Measurements from ENCODE around the gene USH1C.

Gene USH1C

DNA sequence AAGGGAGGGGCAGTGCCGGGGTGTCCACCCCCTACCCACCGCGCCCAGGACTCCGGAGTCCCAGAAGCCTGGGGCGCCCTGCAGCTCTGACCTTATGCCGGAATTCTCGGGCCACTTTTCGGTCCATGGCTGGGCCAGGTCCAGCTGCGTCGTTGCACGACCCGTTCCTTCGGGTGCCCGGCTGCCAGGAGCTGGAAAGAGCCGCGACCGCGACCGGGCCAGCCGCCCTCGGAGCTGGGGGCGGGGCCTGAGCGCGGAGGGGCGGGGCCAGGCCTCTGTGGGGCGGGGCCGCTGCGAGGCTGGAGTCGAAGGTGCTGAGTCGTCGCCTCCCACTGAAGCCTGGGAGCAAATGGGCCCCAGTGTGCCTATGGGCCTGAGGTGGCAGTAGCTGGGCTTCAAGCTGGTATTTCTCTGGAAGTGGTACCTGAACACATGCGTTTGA lies at the start of gene USH1C:
TSS of gene USH1C (minus strand) at position 236 of the 442 bp plus-strand sequence. CDS start at position 127, 109 bp downstream.
- DNase-seq (ENCODE audit: low read depth): peak; percentile 12

DNA sequence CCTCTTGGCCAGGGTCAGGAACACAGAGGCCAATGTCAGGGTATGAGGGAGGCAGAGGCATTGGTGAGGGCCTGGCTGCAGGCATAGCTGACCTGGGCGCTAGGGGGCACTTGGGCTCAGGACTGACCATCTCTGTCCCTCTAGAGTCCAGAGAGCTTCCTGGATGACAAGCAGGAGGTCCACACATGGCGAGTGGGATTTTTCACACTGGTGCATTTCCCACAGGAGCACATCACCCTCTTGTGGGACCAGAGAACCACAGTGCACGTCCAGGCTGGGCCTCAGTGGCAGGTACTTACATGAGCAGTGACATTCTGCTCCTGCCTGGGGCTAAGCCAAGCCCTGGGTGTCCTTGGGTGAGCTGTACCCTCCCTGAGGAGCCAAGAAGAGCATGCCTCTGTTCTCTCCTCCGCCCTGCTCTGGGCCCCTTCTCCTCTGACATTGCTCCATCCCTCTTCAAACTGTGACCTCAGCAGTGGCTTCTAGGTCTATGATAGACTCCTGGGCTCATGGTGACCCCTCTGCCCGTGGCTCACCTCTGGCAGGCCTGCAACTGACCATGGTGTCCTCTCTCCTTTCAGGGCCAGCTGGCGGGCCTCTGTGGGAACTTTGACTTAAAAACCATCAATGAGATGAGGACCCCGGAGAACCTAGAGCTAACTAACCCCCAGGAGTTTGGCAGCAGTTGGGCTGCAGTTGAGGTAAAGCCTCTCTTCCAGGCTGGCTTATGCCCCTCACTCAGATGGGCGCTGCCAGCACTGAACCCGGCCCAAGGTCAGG lies 49.4 kb upstream of the USH1C start:
- DNase-seq (ENCODE audit: low read depth): no peak

DNA sequence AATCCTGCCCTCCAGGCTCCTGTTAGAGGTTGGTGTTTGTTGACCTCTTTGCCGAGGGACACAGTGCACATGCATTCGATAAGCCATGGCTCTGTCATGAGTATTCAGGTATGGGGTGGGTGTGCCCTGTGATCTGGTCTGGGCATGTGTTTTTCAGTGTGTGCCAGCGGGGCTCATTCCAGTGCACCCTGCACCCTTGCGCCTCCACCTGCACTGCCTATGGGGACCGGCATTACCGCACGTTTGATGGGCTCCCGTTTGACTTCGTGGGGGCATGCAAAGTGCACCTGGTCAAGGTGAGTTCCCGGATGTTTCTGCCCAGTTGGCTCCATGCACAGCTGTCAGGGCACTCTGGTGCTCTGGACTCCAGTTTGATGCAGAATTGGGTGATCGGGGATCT lies 47.1 kb upstream of the USH1C start:
- DNase-seq (ENCODE audit: low read depth): no peak

DNA sequence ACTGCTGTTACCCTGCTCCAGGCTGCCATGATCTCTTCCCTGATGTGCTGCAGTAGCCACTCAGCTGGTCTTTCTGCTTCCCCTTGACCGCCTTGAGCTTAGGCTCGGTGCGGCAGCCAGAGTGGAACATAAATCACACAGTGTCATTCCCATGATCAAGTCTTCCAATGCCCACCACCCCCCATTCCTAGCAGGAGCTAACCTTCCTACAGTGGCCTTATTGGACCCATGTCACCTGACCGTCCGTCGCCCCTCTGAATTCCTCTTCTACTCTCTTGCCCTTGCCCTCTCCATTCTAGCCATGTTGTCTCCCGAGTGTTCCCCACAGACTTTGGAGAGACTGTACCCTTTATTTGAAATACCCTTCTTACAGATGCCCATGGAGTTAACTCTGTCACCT lies 46.2 kb upstream of the USH1C start:
- DNase-seq (ENCODE audit: low read depth): no peak

DNA sequence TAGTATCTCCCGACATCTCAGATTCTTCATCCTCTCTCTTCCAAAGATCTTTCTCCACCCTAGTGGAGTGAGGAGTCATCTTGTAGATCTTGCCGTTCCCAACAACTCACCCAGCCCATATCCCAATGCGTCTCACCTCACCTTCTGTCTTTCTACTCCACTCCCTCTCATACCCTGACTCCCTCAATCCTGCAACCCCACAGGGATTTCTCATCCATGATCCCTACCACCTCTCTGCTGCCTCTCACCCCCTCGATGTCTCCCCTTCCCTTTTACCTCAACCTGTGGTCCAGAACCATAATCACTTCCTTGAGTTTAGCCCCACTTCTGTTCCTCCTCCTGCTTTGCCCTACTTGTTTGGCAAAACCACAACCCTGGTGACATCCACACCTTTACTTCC lies 44.5 kb upstream of the USH1C start:
- no peak for DNase-seq (ENCODE audit: low read depth)

DNA sequence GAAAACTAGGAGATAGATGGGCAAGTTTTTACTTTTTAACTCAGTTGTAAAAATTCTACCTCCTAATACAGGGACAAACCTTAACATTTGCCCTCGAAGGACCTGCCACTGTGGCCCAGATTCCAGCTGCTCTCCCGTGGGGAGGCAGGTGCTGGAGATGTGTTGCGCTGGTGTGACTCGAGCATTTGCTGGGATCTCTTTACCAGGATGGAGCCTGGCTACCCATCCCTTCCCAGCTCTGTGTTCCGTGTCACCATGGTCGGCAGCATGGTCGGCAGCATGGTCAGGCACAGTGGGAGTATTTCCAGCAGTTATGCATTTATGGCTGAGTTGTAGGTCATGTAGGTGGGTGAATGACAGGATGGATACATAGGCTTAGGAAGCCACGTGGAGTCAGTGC lies 44.0 kb upstream of the USH1C start:
- DNase-seq (ENCODE audit: low read depth): no peak

DNA sequence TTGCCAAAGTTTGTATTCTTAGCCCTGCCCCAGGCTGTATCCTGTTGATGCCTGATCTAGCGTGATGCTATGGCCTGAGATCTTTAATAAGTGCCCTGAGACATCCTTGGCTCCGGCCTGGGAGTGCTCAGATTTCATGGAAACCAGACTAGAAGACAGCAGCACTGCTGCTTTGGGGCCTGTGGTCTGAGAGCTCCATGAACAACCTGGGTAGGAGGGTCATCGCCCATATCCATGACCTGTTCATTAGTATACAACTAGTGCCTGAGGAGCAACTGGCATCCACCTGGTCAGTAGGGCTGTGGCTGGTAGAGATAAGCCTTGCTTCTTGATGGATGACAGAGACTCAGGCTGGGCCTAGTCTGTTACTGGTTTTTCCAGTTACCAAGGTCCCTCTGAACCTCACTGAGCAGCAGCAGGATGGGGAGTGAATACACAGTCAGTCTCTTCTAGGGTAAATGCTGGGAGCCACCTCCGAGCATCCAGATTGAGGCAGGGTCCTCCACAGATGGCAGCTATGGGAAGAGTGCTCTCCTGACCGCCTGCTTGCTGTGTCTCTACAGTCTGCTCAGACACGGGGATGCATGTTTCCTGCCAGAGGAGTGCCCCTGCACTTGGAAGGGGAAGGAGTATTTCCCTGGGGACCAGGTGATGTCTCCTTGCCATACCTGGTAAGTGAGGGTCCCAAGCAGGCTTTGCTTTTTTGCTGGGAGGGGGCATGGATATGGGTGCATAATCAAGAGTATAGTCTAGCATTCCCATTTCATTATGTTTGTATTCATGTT lies 41.9 kb upstream of the USH1C start:
- no peak for DNase-seq (ENCODE audit: low read depth)

DNA sequence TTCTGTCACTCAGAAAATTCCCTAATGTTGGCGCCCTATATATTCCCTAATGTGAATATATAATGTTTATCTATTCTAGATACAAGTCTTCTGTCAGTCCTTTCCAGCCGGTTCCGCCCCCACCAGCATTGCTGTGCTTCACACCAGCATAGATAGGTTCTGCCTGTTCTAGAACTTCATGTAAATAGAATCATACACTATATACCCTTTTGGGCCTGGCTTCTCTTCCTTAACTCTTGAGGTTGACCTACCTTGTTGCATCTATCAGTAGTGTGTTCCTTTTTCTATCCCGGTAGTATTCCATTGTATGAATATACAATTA lies 37.5 kb upstream of the USH1C start:
- no peak for DNase-seq (ENCODE audit: low read depth)

DNA sequence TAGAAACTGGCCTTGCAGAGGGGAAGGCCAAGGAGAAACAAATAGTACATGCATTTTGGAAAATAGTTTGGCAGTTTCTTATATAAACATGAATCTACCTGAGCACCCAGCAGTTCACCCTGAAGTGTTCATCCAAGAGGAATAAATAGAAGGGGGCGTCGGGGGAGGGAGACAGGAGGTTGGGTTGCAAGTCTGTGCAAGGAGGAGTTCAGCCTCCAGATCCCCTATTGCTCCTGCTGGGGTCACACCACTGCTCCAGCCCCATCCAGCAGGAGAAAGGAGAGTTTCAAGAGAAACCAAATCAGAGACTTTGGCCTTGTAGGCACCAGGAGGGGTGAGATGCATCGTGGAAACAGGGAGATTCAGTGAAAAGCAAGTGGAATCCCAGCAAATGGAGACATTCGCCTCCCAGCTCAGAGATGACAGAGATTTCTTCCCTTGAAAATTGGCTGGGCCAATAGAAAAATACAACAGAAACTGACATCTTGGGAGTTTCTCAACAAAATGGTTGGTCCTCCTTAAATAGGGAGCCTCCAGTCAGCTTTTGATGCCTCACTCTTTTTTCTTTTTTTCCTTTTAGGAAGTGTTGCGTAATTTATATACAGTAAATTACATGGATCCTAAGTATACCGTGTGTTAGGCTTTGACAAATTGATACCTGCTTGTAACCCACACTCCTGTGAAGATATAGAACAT lies 37.0 kb upstream of the USH1C start:
- no peak for DNase-seq (ENCODE audit: low read depth)

DNA sequence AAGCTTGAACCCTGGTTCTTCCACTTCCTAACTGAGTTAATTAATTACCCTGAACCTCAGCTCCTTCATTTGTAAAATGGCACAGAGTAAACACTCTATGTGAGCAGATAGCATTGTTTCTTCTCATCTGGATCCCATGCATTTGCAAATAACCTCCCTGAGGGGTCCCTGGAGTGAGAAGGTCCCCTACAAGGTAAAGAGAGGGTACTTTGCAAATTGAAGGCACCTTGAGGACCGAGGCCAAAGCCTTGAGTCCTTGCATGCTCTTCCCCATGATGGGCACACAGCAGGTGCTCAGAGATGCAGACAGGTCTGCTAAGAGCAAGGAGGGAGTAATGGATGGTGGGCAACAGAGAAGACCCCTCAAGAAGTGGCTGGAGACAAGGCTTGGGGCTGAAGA lies 36.1 kb upstream of the USH1C start:
- no peak for DNase-seq (ENCODE audit: low read depth)

DNA sequence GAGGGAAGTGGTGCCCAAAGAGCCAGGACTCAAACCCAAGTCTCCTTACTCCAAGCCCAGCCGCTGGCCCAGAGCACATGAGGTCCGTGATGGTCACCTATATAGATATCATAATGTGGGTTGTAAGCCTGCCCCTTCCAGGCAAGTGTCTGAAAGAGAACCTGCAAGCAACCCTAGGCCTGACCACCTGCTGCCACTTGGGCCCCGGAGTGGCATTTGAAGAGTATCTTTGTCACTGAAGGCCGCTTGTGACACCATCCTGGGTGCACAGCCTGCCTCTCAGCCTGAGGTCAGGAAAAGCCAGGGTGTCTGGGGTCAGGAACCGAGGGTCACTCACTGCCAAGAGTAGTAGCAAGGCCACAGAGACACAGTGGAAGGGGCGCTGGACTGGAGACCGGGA lies 35.2 kb upstream of the USH1C start:
- DNase-seq (ENCODE audit: low read depth): no peak

DNA sequence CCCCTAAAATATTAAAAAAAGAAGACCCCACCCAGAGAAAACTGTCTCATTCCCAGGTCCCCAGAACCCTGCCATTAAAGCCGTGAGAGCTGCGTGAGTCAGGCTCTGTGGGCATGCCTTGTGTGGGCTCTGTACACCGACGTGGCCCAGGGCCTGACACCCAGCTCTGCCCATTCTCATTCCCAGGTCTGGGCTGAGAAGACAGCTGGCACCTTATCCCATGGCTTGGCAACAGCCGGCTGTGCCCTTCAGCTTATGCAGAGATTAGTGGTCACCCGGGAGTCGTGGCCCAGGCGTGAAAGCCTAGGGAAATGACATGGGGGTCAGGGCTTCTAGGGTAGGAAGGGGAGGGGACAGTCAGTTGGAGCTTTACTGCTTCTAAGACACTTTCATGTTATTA lies 34.7 kb upstream of the USH1C start:
- no peak for DNase-seq (ENCODE audit: low read depth)

DNA sequence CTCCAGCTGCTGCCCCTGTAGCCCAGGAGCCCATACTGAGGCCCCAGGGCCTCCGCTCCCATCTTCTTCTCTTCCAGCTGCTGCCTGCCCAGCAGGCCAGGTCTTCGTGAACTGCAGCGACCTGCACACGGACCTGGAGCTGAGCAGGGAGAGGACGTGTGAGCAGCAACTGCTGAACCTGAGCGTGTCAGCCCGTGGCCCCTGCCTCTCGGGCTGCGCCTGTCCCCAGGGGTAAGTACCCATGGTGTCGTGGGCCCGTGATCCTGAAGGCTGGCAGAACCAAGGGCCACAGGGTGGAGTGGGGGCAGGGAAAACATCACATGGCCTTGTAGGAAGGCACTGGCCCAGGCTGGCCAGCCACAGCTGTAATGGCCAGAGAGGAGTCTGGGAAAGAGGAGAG lies 34.1 kb upstream of the USH1C start:
- DNase-seq (ENCODE audit: low read depth): no peak

DNA sequence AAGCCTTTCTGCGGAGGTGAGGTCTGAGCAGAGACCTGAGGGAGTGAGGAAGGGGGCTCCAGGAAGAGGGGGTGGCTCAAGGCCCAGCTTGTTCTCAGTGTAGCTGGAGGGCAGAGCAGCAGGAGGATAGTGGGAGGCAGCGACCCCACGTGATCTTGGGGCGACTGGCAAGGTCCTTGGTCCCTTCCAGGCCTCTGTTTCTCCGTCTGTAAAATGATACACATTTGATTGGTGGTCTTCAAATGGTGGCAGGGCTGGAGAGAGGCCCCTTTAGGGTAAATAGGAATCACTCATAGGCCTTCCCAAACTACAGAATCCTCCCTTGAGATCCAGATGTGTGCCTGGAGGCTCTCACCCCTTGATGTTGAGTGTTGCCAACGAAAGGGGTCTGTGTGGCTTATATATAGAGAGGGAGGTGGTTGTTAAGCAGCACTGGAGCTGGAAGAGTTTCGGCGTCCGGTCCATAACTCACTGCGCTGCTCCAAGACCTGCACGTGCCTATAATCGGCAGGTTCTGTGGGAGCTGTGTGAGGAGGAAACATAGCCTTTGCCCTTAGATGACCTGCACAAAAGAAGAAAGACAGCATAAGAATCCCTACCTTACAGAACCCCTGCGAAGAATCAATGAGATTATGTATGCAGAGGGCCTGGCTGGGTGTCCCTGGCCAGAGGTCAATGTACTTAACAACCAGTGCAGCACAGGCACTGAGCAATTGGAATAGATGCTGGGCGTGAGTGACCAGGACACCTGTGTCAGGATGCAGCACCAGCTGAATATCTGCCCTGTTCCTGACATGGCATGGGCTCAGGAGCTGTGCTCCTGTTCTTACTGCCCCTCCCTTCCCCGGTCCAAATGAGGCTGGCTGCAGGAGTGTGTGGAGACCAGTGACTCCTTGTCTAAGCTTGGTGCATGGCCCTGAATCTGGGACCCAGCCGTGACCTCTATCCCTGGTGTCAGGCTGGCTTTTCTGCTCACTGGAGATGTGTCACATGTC lies 31.5 kb upstream of the USH1C start:
- no peak for DNase-seq (ENCODE audit: low read depth)

DNA sequence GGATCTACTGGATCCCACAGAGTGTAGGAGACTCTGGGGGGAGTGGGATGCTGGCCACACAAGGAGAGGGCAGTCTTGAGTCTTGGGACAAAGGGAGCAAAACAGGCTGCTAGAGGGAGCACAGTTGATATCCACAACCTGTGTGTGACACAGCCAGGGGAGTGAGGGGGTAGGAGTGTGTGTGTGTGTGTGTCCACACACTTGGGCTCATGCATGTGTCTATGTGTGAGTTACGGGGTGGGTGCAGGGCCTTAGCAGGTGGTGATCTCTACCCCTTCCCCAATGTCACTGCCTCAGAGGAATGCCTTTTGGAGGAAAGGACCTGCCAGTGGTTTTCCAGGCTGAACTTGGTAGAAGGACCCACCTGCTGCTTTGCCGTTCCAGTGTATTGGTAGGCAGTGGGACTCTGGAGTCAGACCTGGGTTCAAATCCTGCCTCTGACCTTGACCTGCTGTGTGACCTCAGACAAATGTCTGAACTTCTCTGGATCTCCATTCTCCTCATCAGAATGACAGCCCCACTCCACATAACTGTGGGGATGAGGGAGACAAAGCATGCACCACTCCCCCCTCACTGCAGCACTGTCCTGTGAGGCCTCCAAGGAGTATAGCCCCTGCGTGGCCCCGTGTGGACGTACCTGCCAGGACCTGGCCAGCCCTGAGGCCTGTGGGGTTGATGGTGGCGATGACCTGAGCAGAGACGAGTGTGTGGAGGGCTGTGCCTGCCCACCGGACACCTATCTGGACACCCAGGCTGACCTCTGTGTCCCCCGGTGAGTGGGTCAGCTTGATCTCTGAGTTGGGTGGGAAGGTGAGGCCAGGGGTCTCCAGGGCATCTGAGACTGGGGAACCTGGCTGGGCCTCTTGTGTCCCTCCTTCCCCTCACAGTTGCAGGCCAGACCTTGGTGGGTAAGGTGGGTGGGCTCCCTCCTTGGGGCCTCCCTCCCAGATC lies 30.2 kb upstream of the USH1C start:
- no peak for DNase-seq (ENCODE audit: low read depth)

DNA sequence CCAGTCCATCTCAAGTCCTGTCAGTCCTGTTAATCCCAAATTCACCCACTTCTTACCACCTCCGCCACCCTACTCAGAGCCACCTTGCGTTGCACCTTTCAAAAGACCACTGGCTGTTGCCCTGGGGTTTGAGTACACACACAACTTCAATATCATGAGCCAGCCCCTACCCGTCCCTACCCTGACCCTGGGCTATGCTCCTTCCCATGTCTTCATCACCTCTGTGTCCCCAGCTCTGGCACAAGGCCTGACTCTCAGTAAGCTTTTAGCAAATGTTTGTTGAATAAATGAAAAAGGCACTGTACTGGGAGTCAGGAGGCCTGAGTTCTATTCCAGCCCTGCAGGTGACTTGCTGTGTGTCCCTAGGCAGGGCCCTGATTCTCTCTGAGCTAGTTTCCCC lies 29.3 kb upstream of the USH1C start:
- DNase-seq (ENCODE audit: low read depth): no peak

DNA sequence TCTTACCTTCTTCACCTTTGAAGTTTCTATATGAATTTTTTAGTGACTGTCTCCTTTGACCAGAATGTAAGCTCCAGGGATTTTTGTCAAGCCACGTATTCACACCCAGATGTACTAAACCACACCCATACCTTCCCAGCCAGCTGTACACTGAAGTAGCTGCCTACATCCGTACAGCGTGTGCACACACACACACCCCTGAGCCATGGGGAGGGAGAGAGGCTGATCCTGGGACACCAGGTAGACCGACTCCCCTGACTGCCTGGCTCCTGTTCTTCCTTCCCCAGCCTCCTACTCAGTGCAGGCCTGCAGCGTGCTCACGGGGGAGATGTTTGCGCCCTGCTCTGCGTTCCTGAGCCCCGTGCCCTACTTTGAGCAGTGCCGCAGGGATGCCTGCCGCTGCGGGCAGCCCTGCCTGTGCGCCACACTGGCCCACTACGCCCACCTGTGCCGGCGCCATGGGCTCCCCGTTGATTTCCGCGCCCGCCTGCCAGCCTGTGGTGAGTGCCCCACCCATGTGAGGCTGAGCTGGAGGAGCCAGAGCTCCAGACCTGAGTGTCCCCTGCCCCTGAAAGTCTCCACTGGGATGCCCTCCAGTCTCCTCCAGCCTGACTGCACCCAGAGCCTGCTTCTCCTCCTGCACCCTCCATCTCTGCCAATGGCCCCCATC lies 28.7 kb upstream of the USH1C start:
- no peak for DNase-seq (ENCODE audit: low read depth)

DNA sequence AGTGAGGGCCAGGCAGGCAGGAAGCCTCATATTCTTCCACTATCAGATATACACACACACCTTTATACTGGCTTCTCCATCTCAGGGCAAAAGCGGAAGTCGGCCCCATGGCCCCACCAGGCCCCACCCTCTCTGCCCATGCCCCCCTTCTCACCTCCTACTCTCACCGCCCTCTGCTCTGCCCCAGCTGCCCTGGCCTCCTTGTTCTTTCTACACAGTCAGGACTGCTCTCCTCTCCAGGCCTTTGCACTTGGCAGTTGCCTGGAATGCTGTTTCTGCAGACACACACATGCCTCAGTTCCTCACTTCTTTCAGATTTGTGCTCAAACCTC lies 28.1 kb upstream of the USH1C start:
- DNase-seq (ENCODE audit: low read depth): no peak

DNA sequence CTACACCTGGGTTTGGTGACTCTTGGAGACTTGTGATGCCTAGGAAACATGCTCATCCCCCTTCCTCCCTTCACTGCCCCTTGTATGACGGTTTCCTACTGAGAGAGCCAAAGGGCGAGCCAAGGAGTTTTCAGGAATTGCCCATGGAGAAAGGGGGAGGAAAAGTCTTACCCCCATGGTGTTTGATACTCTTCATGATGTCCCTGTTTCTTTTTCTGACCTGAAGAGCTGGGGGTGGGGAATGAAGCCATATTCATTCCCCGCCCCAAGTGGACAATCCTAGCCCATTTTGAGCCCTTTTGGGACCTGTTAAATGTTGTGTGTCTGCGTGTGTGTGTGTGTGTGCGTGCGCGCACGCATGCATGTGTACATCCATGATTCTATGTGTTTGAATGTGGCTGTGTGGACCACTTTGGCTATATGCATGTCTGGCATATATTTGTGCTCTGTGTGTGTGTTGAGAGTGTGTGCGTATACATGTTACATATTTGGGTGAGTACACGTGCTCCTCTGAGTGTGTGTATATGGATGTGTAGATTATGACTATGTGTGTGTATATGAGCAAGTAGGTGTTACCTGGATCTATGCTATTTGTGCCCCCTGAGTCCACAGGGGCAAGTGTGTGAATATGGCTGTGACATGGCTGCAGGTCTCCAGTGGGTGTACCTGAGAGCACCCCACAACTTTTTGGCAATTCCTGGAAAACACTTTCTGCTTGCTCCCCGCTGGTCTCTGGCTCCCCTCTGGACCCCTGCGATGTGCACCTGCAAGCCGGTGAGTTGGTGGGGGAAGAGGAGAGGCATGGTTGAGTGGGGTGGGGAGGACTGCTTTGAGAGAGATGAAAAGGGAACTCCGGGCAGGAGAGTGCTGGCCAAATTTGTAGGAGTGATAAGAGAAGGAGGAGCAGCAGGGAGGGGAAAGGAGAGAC lies 27.5 kb upstream of the USH1C start:
- no peak for DNase-seq (ENCODE audit: low read depth)
